Astrocyte of the hippocampus (primary cell): Measurements from ENCODE around the gene ORC2.
"Not testable (repeated sequence)": the region's sequence is repeated elsewhere in the genome, so short reads cannot be mapped to it uniquely, and the experiment has no call there.

ENCODE experiments used
- DNase-seq: peaks from one replicate; pipeline ENCODE4 v3.0.0; 2011; ENCODE audit warnings: low read depth, low spot score

The ORC2 gene

GRCh38 chr2:200930947-200931626, 32.4 kb downstream of the ORC2 start:
- no peak for DNase-seq

GRCh38 chr2:200929334-200930249, 33.9 kb downstream of the ORC2 start:
- no peak for DNase-seq

- no peak for DNase-seq
Observed at GRCh38 chr2:200922439-200922838, 41.0 kb downstream of the ORC2 start.

- peak; percentile 51 for DNase-seq
Observed at GRCh38 chr2:200913654-200914053, 49.8 kb downstream of the ORC2 start.

- DNase-seq = no peak
Observed at GRCh38 chr2:200909958-200910357, 53.5 kb downstream of the ORC2 start.

GRCh38 chr2:200905618-200906296, 57.7 kb downstream of the ORC2 start:
- DNase-seq = peak; percentile 84

GRCh38 chr2:200901459-200902072, 61.9 kb downstream of the ORC2 start:
- peak; percentile 92 for DNase-seq

GRCh38 chr2:200899482-200899881, 64.0 kb downstream of the ORC2 start:
- DNase-seq = no peak

GRCh38 chr2:200888704-200889625, 74.5 kb downstream of the ORC2 start, which contains the start of the genes NIF3L1 and PPIL3:
NIF3L1 (plus strand) TSS chr2:200889371; CDS start chr2:200891944, 2,573 bp downstream.
PPIL3 (minus strand) TSS chr2:200889077; CDS start chr2:200887615, 1,462 bp downstream.
- DNase-seq = peak; percentile 99

GRCh38 chr2:200881715-200882249, 81.7 kb downstream of the ORC2 start:
- DNase-seq = not testable (repeated sequence)

- DNase-seq = no peak
Observed at GRCh38 chr2:200878289-200878880, 85.1 kb downstream of the ORC2 start.

- no peak for DNase-seq
Observed at GRCh38 chr2:200877443-200877842, 86.0 kb downstream of the ORC2 start.

GRCh38 chr2:200873560-200873959, 89.9 kb downstream of the ORC2 start:
- no peak for DNase-seq

GRCh38 chr2:200871151-200871550, 92.3 kb downstream of the ORC2 start:
- DNase-seq = no peak

- DNase-seq = no peak
Observed at GRCh38 chr2:200869014-200869413, 94.4 kb downstream of the ORC2 start.

GRCh38 chr2:200864176-200865034, 99.1 kb downstream of the ORC2 start, which contains the start of gene CLK1:
CLK1 (minus strand) TSS chr2:200864658; CDS start chr2:200861862, 2,796 bp downstream.
- peak; percentile 98 for DNase-seq

GRCh38 chr2:200863782-200864175, 99.7 kb downstream of the ORC2 start:
- no peak for DNase-seq

GRCh38 chr2:200862532-200863000, 100.9 kb downstream of the ORC2 start:
- DNase-seq = peak; percentile 76
